ENCODE results near the gene GNB5. TPM values are rescaled to one million over a fixed set of nuclear protein-coding genes. Genes with fewer than 3 reads are reported as not detected.
"Not testable (repeated sequence)": the region's sequence is repeated elsewhere in the genome, so short reads cannot be mapped to it uniquely, and the experiment has no call there.

GNB5 gene
- polyA plus RNA-seq, 10 donors: 4.2 to 9.9 (median 6.8) TPM

DNA sequence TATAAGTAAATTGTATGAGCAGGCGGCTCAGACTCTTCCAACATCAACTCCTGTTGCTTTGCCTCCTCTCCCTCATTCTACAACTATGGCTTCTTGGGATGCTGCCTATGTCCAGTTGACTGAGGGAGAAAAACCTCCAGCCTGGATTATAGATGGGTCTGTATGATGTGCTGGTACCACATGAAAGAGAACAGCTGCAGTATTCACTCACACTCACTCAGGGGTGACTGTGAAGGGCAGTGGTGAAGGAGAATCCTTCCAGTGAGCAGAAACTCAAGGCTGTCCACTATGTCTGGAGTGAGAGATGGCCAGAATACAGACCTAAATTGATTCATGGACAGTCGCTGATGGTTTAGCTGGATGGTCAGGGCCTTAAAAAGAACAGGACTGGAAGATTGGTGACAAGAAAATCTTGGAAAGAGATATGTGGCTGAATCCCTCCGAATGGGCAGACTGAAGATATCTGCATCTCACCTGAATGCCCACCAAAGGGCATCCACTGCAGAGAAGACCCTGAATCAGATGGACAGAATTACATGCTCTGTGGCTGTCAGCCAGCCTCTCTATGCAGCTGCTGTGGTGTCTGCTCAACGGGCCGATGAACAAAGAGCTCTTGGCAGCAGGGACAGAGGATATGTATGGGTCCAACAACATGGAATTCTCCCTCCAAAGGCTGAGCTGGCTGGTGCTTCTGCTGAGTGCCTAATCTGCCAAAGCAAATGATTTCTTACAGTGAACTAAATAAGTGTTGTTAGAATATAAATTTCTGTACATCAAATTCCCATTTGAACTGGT, 76.7 kb downstream of the GNB5 start:
- peak; percentile 33 to 67 (median 39) for DNase-seq

- DNase-seq: no peak
Observed at GRCh38 chr15:52113708-52114107, 77.5 kb downstream of the GNB5 start.

- no peak for DNase-seq
Observed at GRCh38 chr15:52113235-52113634, 78.0 kb downstream of the GNB5 start.

GRCh38 chr15:52112203-52112750, 78.9 kb downstream of the GNB5 start:
- peak in 1 of 3 donors; percentile 65 for DNase-seq

DNA sequence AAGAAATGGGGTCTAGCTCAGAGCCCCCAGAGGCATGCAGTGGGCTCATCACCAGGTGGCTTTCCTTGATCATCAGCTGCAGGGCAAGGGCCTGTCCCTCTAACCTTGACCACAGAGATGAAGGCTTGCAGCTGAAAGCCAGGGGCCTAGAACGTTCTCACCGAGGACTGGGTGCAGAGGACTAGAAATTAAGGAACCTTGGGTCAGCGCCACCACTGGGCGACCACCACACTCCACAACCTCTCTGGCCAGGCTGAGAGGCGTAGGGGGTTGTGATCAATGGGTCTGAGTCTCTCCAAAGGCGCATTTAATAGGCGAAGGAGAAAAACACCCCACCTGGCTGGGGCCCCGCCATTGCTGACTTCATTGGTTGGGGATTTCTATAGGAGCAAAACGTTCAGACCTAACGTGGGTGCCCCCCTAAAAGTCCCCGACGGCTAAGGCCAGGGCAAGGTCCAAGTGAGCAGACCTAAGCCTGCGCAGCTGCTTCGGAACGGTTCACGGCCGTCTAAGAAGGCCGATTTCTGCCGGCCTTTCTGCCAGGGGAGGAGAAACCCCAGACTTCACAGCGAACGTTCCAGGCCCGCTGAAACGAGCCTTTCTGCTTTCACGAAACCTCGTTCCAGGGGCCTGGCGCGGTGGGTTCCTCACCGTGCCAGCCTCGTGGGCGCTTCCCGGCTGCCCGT, 79.5 kb downstream of the GNB5 start:
- no peak for DNase-seq

DNA sequence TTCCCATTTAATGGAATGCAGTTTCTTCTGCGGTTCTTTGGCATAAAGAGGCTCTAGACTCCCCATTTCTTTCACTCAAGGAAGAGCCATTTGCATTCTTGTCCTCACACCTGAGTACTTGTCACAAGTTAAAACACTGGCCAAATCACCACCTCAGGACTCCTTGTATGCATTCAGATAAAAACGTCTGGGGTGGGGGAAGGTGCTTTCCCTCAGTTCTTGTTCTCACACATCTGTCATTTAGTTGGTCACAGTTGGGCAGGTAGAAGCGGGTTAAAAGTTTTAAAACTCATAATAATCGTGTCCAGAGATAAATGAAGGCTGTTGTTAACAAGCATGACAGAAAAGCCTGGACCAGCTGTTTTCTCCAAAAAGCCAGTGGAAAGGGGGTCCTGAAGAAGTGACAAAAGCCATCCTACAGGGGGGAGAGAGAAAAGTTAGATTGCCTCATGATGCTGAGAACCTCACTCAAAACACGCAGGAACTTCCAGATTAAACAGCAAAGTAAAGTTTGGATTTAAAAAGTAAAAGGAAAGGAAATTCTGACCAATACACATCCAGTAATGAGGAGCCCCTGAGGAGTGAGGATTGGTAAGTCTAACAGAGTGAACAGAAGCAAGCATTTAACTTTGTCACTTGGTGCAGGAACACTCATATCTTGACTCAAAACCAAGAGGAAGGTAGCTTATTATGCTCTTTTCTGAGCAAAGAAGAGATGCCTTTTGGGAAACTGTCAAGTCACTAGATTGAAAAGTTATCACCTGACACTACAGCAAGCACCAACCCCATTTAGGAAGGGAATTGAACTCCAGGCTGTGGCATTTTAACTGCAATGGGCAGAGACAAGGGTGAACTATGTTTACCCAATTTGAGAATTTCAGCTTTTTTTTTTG, 81.4 kb downstream of the GNB5 start:
- no peak for DNase-seq

- no peak for DNase-seq
Observed at GRCh38 chr15:52107238-52107637, 84.0 kb downstream of the GNB5 start.

- DNase-seq: no peak
Observed at GRCh38 chr15:52106641-52107040, 84.6 kb downstream of the GNB5 start.

- no peak for DNase-seq
Observed at GRCh38 chr15:52105846-52106245, 85.3 kb downstream of the GNB5 start.

DNA sequence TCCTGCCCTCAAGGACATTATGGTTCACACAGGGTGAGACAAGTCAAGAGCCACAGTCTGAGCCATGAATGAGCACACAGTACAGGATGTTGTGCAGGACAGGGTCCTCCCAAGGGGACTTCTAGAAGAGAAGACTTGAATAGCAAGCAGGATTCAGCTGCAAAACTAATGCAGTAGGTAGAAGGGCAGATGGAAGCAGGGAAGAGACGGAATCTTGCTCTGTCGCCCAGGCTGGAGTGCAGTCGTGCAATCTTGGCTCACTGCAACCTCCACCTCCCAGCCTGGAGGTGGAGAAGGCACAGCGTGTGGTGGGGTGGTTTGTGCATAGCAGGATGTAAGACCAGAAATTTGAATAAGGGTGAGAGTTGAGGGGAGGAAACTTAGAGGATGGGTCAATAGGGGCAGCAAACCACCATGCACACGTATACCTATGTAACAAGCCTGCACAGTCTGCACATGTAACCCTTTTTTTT, 86.6 kb downstream of the GNB5 start:
- DNase-seq: no peak

DNA sequence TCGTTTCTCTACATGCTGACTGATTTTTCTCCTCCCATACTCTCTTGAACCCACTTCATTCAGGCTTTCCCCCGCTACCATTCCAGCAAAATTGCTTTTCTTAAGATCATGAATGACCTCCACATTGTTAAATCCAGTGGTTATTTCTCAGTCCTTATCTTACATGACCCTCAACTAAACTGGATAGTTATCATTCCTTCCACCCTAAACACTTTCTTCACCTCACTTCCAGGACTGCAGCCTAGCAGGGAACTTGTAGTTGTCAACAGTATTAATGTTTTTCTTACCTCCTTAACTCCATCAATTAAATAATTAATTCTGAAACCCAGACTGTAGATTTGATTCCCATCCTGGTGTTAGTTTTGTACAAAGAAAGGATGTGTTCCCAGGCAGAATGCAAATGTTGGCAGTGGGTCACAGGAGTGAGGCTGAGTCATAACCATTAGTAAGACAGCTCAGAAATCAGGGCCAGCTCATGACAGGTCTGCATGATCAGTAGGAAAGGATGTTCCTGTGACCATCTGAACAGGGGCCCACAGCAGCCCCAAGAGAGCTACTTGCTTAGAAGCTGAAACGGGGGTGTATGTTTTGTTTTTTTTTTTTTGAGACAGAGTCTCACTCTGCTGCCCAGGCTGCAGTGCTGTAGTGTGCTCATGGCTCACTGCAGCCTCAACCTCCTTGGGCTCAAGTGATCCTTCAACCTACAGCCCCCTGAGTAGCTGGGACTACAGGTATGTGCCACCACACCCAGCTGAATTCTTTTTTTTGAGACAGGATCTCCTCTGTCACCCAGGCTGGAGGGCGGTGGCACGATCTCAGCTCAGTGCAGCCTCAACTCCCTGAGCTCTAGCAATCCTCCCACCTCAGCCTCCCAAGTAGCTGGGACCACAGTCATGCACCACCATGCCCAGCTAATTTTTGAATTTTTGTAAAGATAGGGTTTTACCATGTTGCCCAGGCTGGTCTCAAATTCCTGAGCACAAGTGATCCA, 87.7 kb downstream of the GNB5 start:
- DNase-seq: peak; percentile 51 to 85 (median 68)

- DNase-seq: peak in 1 of 3 donors; percentile 33
Observed at GRCh38 chr15:52102463-52102862, 88.7 kb downstream of the GNB5 start.

- DNase-seq: no peak
Observed at GRCh38 chr15:52101542-52102323, 89.5 kb downstream of the GNB5 start.

GRCh38 chr15:52100807-52101442, 90.3 kb downstream of the GNB5 start:
- DNase-seq: peak; percentile 44 to 79 (median 60)

DNA sequence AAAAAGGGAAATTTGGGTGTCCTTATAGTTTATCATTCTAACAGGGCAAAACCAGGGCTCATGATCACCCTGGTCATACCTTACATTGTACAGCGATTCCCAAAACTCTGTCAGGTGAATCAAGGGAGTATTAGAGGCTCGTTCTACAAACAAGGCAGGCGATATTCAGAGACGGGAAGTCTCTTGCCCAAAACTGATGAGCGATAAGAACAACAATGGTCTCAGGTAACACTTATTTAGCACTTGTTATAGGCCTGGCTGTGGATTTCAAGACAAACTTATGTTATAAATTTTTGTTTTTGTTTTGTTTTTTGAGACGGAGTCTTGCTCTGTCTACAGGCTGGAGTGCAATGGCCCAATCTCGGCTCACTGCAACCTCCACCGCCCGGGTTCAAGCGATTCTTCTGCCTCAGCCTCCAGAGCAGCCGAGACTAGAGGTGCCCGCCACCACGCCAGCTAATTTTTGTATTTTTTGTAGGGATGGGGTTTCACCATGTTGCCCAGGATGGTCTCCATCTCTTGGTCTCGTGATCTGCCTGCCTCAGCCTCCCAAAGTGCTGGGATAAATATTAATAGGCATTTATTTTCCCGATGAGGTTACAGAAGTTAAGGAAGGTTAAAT, 91.4 kb downstream of the GNB5 start:
- no peak for DNase-seq

DNA sequence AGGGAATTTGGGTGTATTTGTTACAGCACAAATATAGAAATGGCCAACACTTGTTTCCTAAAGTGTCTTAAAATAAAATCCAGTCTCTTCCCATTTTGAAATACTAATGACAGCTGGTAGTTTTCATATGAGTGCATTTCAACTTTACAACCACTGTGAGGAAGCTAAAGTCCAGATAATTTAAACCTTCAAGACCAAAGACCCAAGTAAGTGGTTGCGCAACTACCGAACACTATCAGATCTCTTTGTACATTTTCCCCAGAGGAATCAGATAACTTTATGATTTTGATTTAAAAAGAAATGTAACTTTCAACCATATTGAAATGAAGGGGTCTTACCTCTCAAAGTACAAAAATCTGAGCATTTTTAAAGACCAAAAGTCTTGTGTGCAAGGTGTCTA, 92.9 kb downstream of the GNB5 start:
- DNase-seq: no peak

DNA sequence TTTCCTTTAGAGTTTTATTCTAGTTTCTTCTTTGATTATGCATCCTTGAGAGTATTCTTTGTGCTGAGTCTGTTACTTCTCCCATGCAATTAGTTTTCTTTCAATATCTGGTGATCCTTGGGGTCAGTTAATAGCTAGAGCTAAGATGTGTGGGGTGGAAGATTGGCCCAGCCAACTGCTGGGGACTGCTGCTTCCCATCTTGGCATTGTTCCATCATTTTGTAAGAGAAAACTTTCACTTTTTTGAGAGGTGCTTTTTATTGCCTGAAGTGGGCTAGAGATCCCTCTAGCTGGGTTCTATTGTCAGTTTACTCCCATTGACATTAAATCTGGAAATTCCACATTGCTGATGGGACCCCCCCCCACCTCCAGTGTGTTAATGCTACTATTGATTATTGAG, 94.0 kb downstream of the GNB5 start:
- no peak for DNase-seq

GRCh38 chr15:52096536-52096935, 94.7 kb downstream of the GNB5 start:
- not testable (repeated sequence) for DNase-seq
